ENCODE results near the gene ZNF181.

DNA sequence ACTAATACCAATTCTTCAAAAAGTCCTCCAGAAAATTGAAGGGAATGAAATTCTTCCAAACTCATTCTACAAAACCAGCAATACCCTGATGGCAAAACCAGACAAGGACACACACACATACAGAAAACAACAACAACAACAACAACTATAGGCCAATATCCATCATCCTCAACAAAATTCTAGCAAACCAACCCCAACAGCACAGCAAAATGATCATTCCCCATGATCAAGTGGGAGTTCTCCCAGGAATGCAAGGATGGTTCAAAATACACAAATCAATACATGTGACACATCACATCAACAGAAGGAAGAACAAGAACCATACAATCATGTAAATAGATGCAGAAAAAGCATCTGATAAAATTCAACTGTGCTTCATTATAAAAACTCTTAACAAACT lies 18.7 kb upstream of the ZNF181 start:
- TF ChIP-seq GATA3 (IDR thresholded peaks at IDR 0.05; ENCODE audit: low read depth, low read length) (no peak), GATA2 (IDR thresholded peaks at IDR 0.05; ENCODE audit: low read depth, low read length) (no peak)
